HepG2 (cell line): ENCODE measurements around the gene CHRNA5. TPM values are rescaled to one million over a fixed set of nuclear protein-coding genes. Genes with fewer than 3 reads are reported as not detected.

Experiments
- ARID5B ChIP-seq: IDR thresholded peaks from 2 replicates; pipeline ENCODE4 v1.4.0; 2020; ENCODE audit warnings: mild to moderate bottlenecking, missing genetic modification reagents
- ARNT2 ChIP-seq: sonication (generic); formaldehyde crosslinking; IDR thresholded peaks from 2 replicates; pipeline ENCODE4 v1.8.0; 2022; ENCODE audit warnings: mild to moderate bottlenecking, low read depth, missing genetic modification reagents, moderate library complexity
- BATF2 ChIP-seq: sonication (generic); formaldehyde crosslinking; IDR thresholded peaks from 2 replicates; pipeline ENCODE4 v1.8.0; 2022; ENCODE audit warnings: mild to moderate bottlenecking, missing genetic modification reagents, moderate library complexity
- ELF1 ChIP-seq: sonication (generic); formaldehyde crosslinking; IDR thresholded peaks from 2 replicates; pipeline ENCODE4 v1.4.0; 2020; ENCODE audit warnings: missing genetic modification reagents
- ETV5 ChIP-seq: IDR thresholded peaks from 2 replicates; pipeline ENCODE4 v1.6.1; 2018; ENCODE audit warnings: missing biosample characterization, missing genetic modification reagents, inconsistent platforms, borderline replicate concordance
- FOXK1 ChIP-seq: sonication (generic); formaldehyde crosslinking; IDR thresholded peaks from 2 replicates; pipeline ENCODE4 v1.4.0; 2020; ENCODE audit warnings: low read depth, missing genetic modification reagents, borderline replicate concordance
- LCORL ChIP-seq, 2 experiments: fragments of 450-650 bp in 1 of 2; sonication (generic) in 1 of 2; formaldehyde crosslinking in 1 of 2; IDR thresholded peaks; 2 replicates each; pipeline versions ENCODE4 v1.5.0 to v1.6.1; 2017 to 2020; ENCODE audit warnings: antibody characterized with exemption in 1 of 2, missing genetic modification reagents in 1 of 2
- MED8 ChIP-seq: sonication (generic); formaldehyde crosslinking; IDR thresholded peaks from 2 replicates; pipeline ENCODE4 v1.8.1; 2023; ENCODE audit warnings: mild to moderate bottlenecking, missing genetic modification reagents; ENCODE audit not compliant: insufficient replicate concordance
- MEIS1 ChIP-seq: sonication (generic); formaldehyde crosslinking; IDR thresholded peaks from 2 replicates; pipeline ENCODE4 v1.9.0; 2021; ENCODE audit warnings: mild to moderate bottlenecking, missing genetic modification reagents, moderate library complexity, borderline replicate concordance
- NFKB2 ChIP-seq: sonication (generic); formaldehyde crosslinking; IDR thresholded peaks from 2 replicates; pipeline ENCODE4 v1.4.0; 2020; ENCODE audit warnings: missing genetic modification reagents, borderline replicate concordance
- POLR2AphosphoS2 ChIP-seq: IDR thresholded peaks from 2 replicates; pipeline ENCODE4 v1.6.1; 2011; ENCODE audit warnings: low read depth, low read length, improper control_type of control experiment
- SALL1 ChIP-seq: sonication (generic); formaldehyde crosslinking; IDR thresholded peaks from 2 replicates; pipeline ENCODE4 v1.8.0; 2022; ENCODE audit warnings: mild to moderate bottlenecking, missing genetic modification reagents
- SMYD3 ChIP-seq: sonication (generic); formaldehyde crosslinking; IDR thresholded peaks from 2 replicates; pipeline ENCODE4 v1.8.1; 2023; ENCODE audit warnings: mild to moderate bottlenecking, missing genetic modification reagents
- TAF1 ChIP-seq: sonication (generic); formaldehyde crosslinking; IDR thresholded peaks from 2 replicates; pipeline ENCODE4 v1.4.0; 2020; ENCODE audit warnings: missing genetic modification reagents
- TEAD3 ChIP-seq: optimal IDR thresholded peaks from 2 replicates; pipeline ENCODE3; 2016; ENCODE audit warnings: borderline replicate concordance
- TMF1 ChIP-seq: sonication (generic); formaldehyde crosslinking; IDR thresholded peaks from 2 replicates; pipeline ENCODE4 v1.8.1; 2022; ENCODE audit warnings: low read depth, missing genetic modification reagents
- USF2 ChIP-seq, 2 experiments: sonication (generic) in 1 of 2; formaldehyde crosslinking in 1 of 2; IDR thresholded peaks; 2 replicates each; pipeline versions ENCODE4 v1.5.1 to v1.6.1; 2011 to 2020; ENCODE audit warnings: borderline replicate concordance in 1 of 2, low read depth in 1 of 2, low read length in 1 of 2, mild to moderate bottlenecking in 1 of 2, missing genetic modification reagents in 1 of 2, moderate library complexity in 1 of 2
- WIZ ChIP-seq: sonication (generic); formaldehyde crosslinking; IDR thresholded peaks from 2 replicates; pipeline ENCODE4 v1.5.1; 2020; ENCODE audit warnings: mild to moderate bottlenecking, missing genetic modification reagents
- ZNF17 ChIP-seq: sonication (generic); formaldehyde crosslinking; IDR thresholded peaks from 2 replicates; pipeline ENCODE4 v1.5.0; 2020; ENCODE audit warnings: mild to moderate bottlenecking, missing genetic modification reagents
- ZNF530 ChIP-seq: sonication (generic); formaldehyde crosslinking; IDR thresholded peaks from 2 replicates; pipeline ENCODE4 v1.5.0; 2020; ENCODE audit warnings: low read depth, mild to moderate bottlenecking, missing genetic modification reagents
- ZNF879 ChIP-seq: sonication (generic); formaldehyde crosslinking; IDR thresholded peaks from 2 replicates; pipeline ENCODE4 v1.8.1; 2023; ENCODE audit warnings: missing genetic modification reagents
- polyA plus RNA-seq, 8 experiments: library from polyadenylated mRNA; depleted of rRNA in 3 of 8; stranded (reverse) in 7 of 8; unstranded in 1 of 8; fragments of >200 nt; fragmentation: Illumina TruSeq in 4 of 8; extraction: Trizol in 4 of 8; gene quantifications; 2 replicates each; pipeline versions ENCODE4 v1.2.1 to v1.2.3, GENCODE V29; 2011 to 2016; ENCODE audit warnings: low read depth in 4 of 8, missing spikeins in 1 of 8, mixed read lengths in 1 of 8; ENCODE audit not compliant: insufficient read depth in 1 of 8
- total RNA-seq, 5 experiments: library from RNA; depleted of rRNA; stranded (reverse); fragments of >200 nt; fragmentation: Illumina TruSeq; extraction: Trizol; gene quantifications; 2 replicates each; pipeline ENCODE4 v1.2.3, GENCODE V29; 2016; ENCODE audit warnings: low read depth in 1 of 5
- TF ChIP-seq, protein P1 (sequence below): sonication (generic); formaldehyde crosslinking; IDR thresholded peaks from 2 replicates; pipeline ENCODE4 v1.4.0; 2020; ENCODE audit warnings: missing genetic modification reagents

Gene CHRNA5
- total and polyA plus RNA-seq, 2 of the 13 experiments (the other 11 are each of a cell fraction or from before 2014, with no cell fraction given) = 3.7 to 10.5 TPM

GRCh38 chr15:78540141-78540870 is 25.0 kb upstream of the CHRNA5 start, which contains the start of gene PSMA4 (continued):
- TF ChIP-seq USF2 (IDR thresholded peaks at IDR 0.05; ENCODE audit: low read depth, low read length) (no peak), USF2 (CRISPR knock-in tag; IDR thresholded peaks at IDR 0.05; ENCODE audit: borderline replicate concordance) (peak; percentile 30; the same call in 1 of the 2 replicates), TMF1 (CRISPR knock-in tag) (no peak), NFKB2 (CRISPR knock-in tag) (peak; percentile 85; the same call in 1 of the 2 replicates), ZNF17 (no peak), TAF1 (CRISPR knock-in tag) (peak; percentile 81), LCORL (IDR thresholded peaks at IDR 0.05) (no peak), LCORL (CRISPR knock-in tag; IDR thresholded peaks at IDR 0.05) (peak; percentile 36), POLR2AphosphoS2 (no peak), ETV5 (CRISPR knock-in tag) (peak; percentile 39; the same call in 1 of the 2 replicates), WIZ (CRISPR knock-in tag) (no peak), ZNF879 (CRISPR knock-in tag) (peak; percentile 31; the same call in 1 of the 2 replicates), ELF1 (CRISPR knock-in tag) (peak; percentile 97), FOXK1 (CRISPR knock-in tag) (peak; percentile 50; the same call in 1 of the 2 replicates), BATF2 (CRISPR knock-in tag) (peak; percentile 33; the same call in 1 of the 2 replicates), MEIS1 (CRISPR knock-in tag) (no peak), TEAD3 (CRISPR knock-in tag) (peak; percentile 44), MED8 (CRISPR knock-in tag) (no peak), ARNT2 (CRISPR knock-in tag) (peak; percentile 57; the same call in 1 of the 2 replicates), SMYD3 (CRISPR knock-in tag) (peak; percentile 19; the same call in 1 of the 2 replicates), SALL1 (CRISPR knock-in tag) (peak; percentile 79), ZNF530 (CRISPR knock-in tag) (no peak), ARID5B (CRISPR knock-in tag) (peak; percentile 56; the same call in 1 of the 2 replicates)
- TF ChIP-seq, protein P1, sequence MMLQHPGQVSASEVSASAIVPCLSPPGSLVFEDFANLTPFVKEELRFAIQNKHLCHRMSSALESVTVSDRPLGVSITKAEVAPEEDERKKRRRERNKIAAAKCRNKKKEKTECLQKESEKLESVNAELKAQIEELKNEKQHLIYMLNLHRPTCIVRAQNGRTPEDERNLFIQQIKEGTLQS (CRISPR knock-in tag) = no peak
